IPS-15b (cell line): ENCODE data around the gene MMP24.

ENCODE experiments used
- H3K27me3 ChIP-seq: one replicate; pipeline ENCODE4 v1.6.1; 2013; ENCODE audit warnings: low read length; ENCODE audit not compliant: control insufficient read depth, insufficient read depth
- H3K36me3 ChIP-seq: one replicate; pipeline ENCODE4 v1.6.1; 2013; ENCODE audit warnings: low read length; ENCODE audit not compliant: control insufficient read depth, insufficient read depth
- H3K4me1 ChIP-seq: one replicate; pipeline ENCODE4 v1.6.1; 2013; ENCODE audit warnings: mild to moderate bottlenecking, low read length; ENCODE audit not compliant: control insufficient read depth, insufficient read depth
- H3K4me3 ChIP-seq: one replicate; pipeline ENCODE4 v1.5.1; 2013; ENCODE audit warnings: low read depth, low read length
- H3K9ac ChIP-seq: one replicate; pipeline ENCODE4 v1.6.1; 2013; ENCODE audit warnings: low read depth, mild to moderate bottlenecking, low read length
- H3K9me3 ChIP-seq: one replicate; pipeline ENCODE4 v1.6.1; 2013; ENCODE audit warnings: mild to moderate bottlenecking, low read length; ENCODE audit not compliant: control insufficient read depth, insufficient read depth

MMP24 gene

GRCh38 chr20:35276408-35276807, 49.9 kb downstream of the MMP24 start:
- H3K4me3 ChIP-seq: peak overlapping the region; percentile 90
- no peak overlapping the region for H3K9ac ChIP-seq
- H3K36me3 ChIP-seq: peaks cover 42% of the 10 kb centered on the region
- H3K9me3 ChIP-seq: no peaks in the 10 kb centered on the region
- peaks cover 5% of the 10 kb centered on the region for H3K4me1 ChIP-seq
- no peaks in the 10 kb centered on the region for H3K27me3 ChIP-seq

GRCh38 chr20:35277127-35277526, 50.6 kb downstream of the MMP24 start:
- Histone ChIP-seq H3K9me3 (no peaks in the 10 kb centered on the region), H3K4me3 (peak overlapping the region; percentile 90), H3K36me3 (peaks cover 41% of the 10 kb centered on the region), H3K4me1 (peaks cover 5% of the 10 kb centered on the region), H3K27me3 (no peaks in the 10 kb centered on the region), H3K9ac (peak overlapping the region; percentile 94)

- H3K9ac ChIP-seq: peak within 1 kb of the TSS; percentile 94
- H3K27me3 ChIP-seq: no peaks in the 10 kb centered on the region
- H3K4me3 ChIP-seq: peak within 1 kb of the TSS; percentile 90
- peaks cover 5% of the 10 kb centered on the region for H3K4me1 ChIP-seq
- no peaks in the 10 kb centered on the region for H3K9me3 ChIP-seq
- peaks cover 41% of the 10 kb centered on the region for H3K36me3 ChIP-seq
Measured at GRCh38 chr20:35277531-35278395, 51.3 kb downstream of the MMP24 start, which contains the start of gene MMP24OS. MMP24OS (minus strand) TSS chr20:35278122; CDS start chr20:35277929, 193 bp downstream.

- Histone ChIP-seq H3K36me3 (peaks cover 42% of the 10 kb centered on the region), H3K4me1 (peaks cover 7% of the 10 kb centered on the region), H3K27me3 (no peaks in the 10 kb centered on the region), H3K4me3 (no peak overlapping the region), H3K9ac (no peak overlapping the region), H3K9me3 (no peaks in the 10 kb centered on the region)
Measured at GRCh38 chr20:35279040-35279439, 52.5 kb downstream of the MMP24 start.

- H3K27me3 ChIP-seq: no peaks in the 10 kb centered on the region
- peaks cover 36% of the 10 kb centered on the region for H3K36me3 ChIP-seq
Measured at GRCh38 chr20:35279533-35280174, 53.2 kb downstream of the MMP24 start.

GRCh38 chr20:35280523-35280922, 54.0 kb downstream of the MMP24 start:
- Histone ChIP-seq H3K27me3 (no peaks in the 10 kb centered on the region), H3K4me3 (no peak overlapping the region), H3K9me3 (no peaks in the 10 kb centered on the region), H3K9ac (no peak overlapping the region), H3K36me3 (peaks cover 36% of the 10 kb centered on the region), H3K4me1 (peaks cover 7% of the 10 kb centered on the region)

More at GRCh38 chr20:35279533-35280174, 53.2 kb downstream of the MMP24 start:
- Histone ChIP-seq H3K9ac (no peak overlapping the region), H3K9me3 (no peaks in the 10 kb centered on the region), H3K4me3 (no peak overlapping the region), H3K4me1 (peaks cover 7% of the 10 kb centered on the region)

- no peak overlapping the region for H3K9ac ChIP-seq
- H3K4me1 ChIP-seq: peaks cover 5% of the 10 kb centered on the region
- H3K27me3 ChIP-seq: no peaks in the 10 kb centered on the region
- H3K4me3 ChIP-seq: no peak overlapping the region
- peaks cover 33% of the 10 kb centered on the region for H3K36me3 ChIP-seq
- H3K9me3 ChIP-seq: no peaks in the 10 kb centered on the region
Measured at GRCh38 chr20:35281506-35282101, 55.1 kb downstream of the MMP24 start.

- peaks cover 31% of the 10 kb centered on the region for H3K36me3 ChIP-seq
- no peaks in the 10 kb centered on the region for H3K9me3 ChIP-seq
- H3K27me3 ChIP-seq: no peaks in the 10 kb centered on the region
- H3K4me1 ChIP-seq: peaks cover 2% of the 10 kb centered on the region
- peak overlapping the region; percentile 47 for H3K9ac ChIP-seq
- peak overlapping the region; percentile 98 for H3K4me3 ChIP-seq
Measured at GRCh38 chr20:35283441-35284266, 57.2 kb downstream of the MMP24 start.

GRCh38 chr20:35284267-35284991, 57.9 kb downstream of the MMP24 start, which contains the start of gene EIF6:
EIF6 (minus strand) TSS chr20:35284772; CDS start chr20:35284487, 285 bp downstream.
- Histone ChIP-seq H3K4me1 (peaks cover 2% of the 10 kb centered on the region), H3K36me3 (peaks cover 23% of the 10 kb centered on the region), H3K9me3 (no peaks in the 10 kb centered on the region), H3K9ac (peak within 1 kb of the TSS; percentile 83), H3K27me3 (no peaks in the 10 kb centered on the region), H3K4me3 (peak within 1 kb of the TSS; percentile 98)

GRCh38 chr20:35284992-35285805, 58.7 kb downstream of the MMP24 start:
- Histone ChIP-seq H3K4me1 (peaks cover 2% of the 10 kb centered on the region), H3K4me3 (peak overlapping the region; percentile 98), H3K27me3 (no peaks in the 10 kb centered on the region), H3K9me3 (no peaks in the 10 kb centered on the region), H3K36me3 (peaks cover 15% of the 10 kb centered on the region), H3K9ac (peak overlapping the region; percentile 83)
